MM.1S (cell line): Measurements from ENCODE around the gene TOMM40L.

ENCODE experiments used
- DNase-seq: peaks from one replicate; pipeline ENCODE4 v3.0.0-alpha.2; 2015
- H2AFZ ChIP-seq: fragments of 300-600 bp; sonication (generic); 2 replicates; pipeline ENCODE4 v1.6.0; 2016; ENCODE audit warnings: antibody characterized with exemption, low read length
- H3F3A ChIP-seq: fragments of 300-600 bp; sonication (generic); 2 replicates; pipeline ENCODE4 v1.6.1; 2016; ENCODE audit warnings: mild to moderate bottlenecking, antibody characterized with exemption, low read length, moderate library complexity, mixed read lengths; ENCODE audit not compliant: insufficient read depth
- H3K27ac ChIP-seq: fragments of 300-600 bp; sonication (generic); 2 replicates; pipeline ENCODE4 v1.5.1; 2016; ENCODE audit warnings: mild to moderate bottlenecking, low read length
- H3K27me3 ChIP-seq: fragments of 300-600 bp; sonication (generic); replicated peaks from 2 replicates; pipeline ENCODE4 v1.6.0; 2016; ENCODE audit warnings: low read length; ENCODE audit not compliant: insufficient read depth
- H3K36me3 ChIP-seq: fragments of 300-600 bp; sonication (generic); replicated peaks from 2 replicates; pipeline ENCODE4 v1.6.1; 2016; ENCODE audit warnings: mild to moderate bottlenecking, low read length, mixed read lengths; ENCODE audit not compliant: insufficient read depth
- H3K4me1 ChIP-seq: fragments of 300-600 bp; sonication (generic); 2 replicates; pipeline ENCODE4 v1.6.1; 2016; ENCODE audit warnings: low read length, mixed read lengths
- H3K4me2 ChIP-seq: fragments of 300-600 bp; sonication (generic); 2 replicates; pipeline ENCODE4 v1.6.0; 2016; ENCODE audit warnings: low read depth, low read length
- H3K4me3 ChIP-seq: fragments of 300-600 bp; sonication (generic); 2 replicates; pipeline ENCODE4 v1.5.1; 2016; ENCODE audit warnings: low read length, mixed read lengths
- H3K79me2 ChIP-seq: fragments of 300-600 bp; sonication (generic); 2 replicates; pipeline ENCODE4 v1.6.1; 2016; ENCODE audit warnings: mixed run types, low read length, mixed read lengths
- H3K9ac ChIP-seq: fragments of 300-600 bp; sonication (generic); 2 replicates; pipeline ENCODE4 v1.6.1; 2016; ENCODE audit warnings: low read length, mixed read lengths
- H3K9me2 ChIP-seq: fragments of 300-600 bp; sonication (generic); replicated peaks from 2 replicates; pipeline ENCODE4 v1.6.1; 2016; ENCODE audit warnings: mild to moderate bottlenecking, low read length, mixed read lengths; ENCODE audit not compliant: insufficient read depth
- H3K9me3 ChIP-seq: fragments of 300-600 bp; sonication (generic); replicated peaks from 2 replicates; pipeline ENCODE4 v1.6.1; 2016; ENCODE audit warnings: mild to moderate bottlenecking, low read length, mixed read lengths; ENCODE audit not compliant: insufficient read depth
- H4K20me1 ChIP-seq: fragments of 300-600 bp; sonication (generic); 2 replicates; pipeline ENCODE4 v1.6.1; 2016; ENCODE audit warnings: mild to moderate bottlenecking, low read length, moderate library complexity, mixed read lengths; ENCODE audit not compliant: insufficient read depth
- CTCF ChIP-seq: fragments of 300-600 bp; sonication (generic); IDR thresholded peaks from 2 replicates; pipeline ENCODE4 v1.5.1; 2016; ENCODE audit warnings: antibody characterized with exemption, low read length, mixed read lengths
- EZH2 ChIP-seq: fragments of 300-600 bp; sonication (generic); optimal IDR thresholded peaks from 2 replicates; pipeline ENCODE3; 2017; ENCODE audit warnings: low read depth, mild to moderate bottlenecking, antibody characterized with exemption, low read length, mixed read lengths
- EZH2phosphoT487 ChIP-seq: fragments of 300-600 bp; sonication (generic); IDR thresholded peaks from 2 replicates; pipeline ENCODE4 v1.6.1; 2018; ENCODE audit warnings: antibody characterized with exemption, low read length

TOMM40L gene

GRCh38 chr1:161273402-161273801 is 47.5 kb downstream of the TOMM40L start:
- Histone ChIP-seq H3K9me2 (no peaks in the 10 kb centered on the region), H3K27me3 (no peaks in the 10 kb centered on the region)

GRCh38 chr1:161274874-161275273 is 49.0 kb downstream of the TOMM40L start:
- Histone ChIP-seq H2AFZ (no peak overlapping the region), H3K9me2 (no peaks in the 10 kb centered on the region), H3K4me1 (no peaks in the 10 kb centered on the region), H3K9ac (no peak overlapping the region), H3K4me2 (no peak overlapping the region), H3K79me2 (no peaks in the 10 kb centered on the region), H3K36me3 (no peaks in the 10 kb centered on the region), H4K20me1 (no peaks in the 10 kb centered on the region), H3K9me3 (no peaks in the 10 kb centered on the region), H3F3A (no peaks in the 10 kb centered on the region), H3K4me3 (no peak overlapping the region), H3K27me3 (no peaks in the 10 kb centered on the region), H3K27ac (no peak overlapping the region)
- TF ChIP-seq EZH2phosphoT487 (no peak), EZH2 (no peak), CTCF (no peak)
- DNase-seq = no peak

More at GRCh38 chr1:161273402-161273801, 47.5 kb downstream of the TOMM40L start:
- Histone ChIP-seq H3K27ac (no peak overlapping the region), H3K4me1 (0 out of 2 replicates have a peak, but pooled peaks cover under 1% of the 10 kb centered on the region), H3K36me3 (no peaks in the 10 kb centered on the region), H4K20me1 (no peaks in the 10 kb centered on the region), H3K9me3 (no peaks in the 10 kb centered on the region), H3K4me2 (no peak overlapping the region), H3K9ac (no peak overlapping the region), H3K4me3 (no peak overlapping the region), H2AFZ (no peak overlapping the region), H3F3A (no peaks in the 10 kb centered on the region), H3K79me2 (no peaks in the 10 kb centered on the region)
- no peak for TF ChIP-seq CTCF
- no peak for TF ChIP-seq EZH2phosphoT487
- TF ChIP-seq EZH2 = no peak
- no peak for DNase-seq
